Smooth muscle cell (in vitro differentiated cells): ENCODE data around the gene FZD4. TPM values are rescaled to one million over a fixed set of nuclear protein-coding genes. Genes with fewer than 3 reads are reported as not detected.

Source experiments
- DNase-seq: peaks from one replicate; lab custom pipeline; 2025; ENCODE audit not compliant: unreplicated experiment; lab: John Stamatoyannopoulos, UW
- H2AFZ ChIP-seq: fragments of 200-600 bp; sonication (generic); 2 replicates; pipeline ENCODE4 v1.6.0; 2016; ENCODE audit warnings: antibody characterized with exemption, low read depth, mild to moderate bottlenecking
- H3F3A ChIP-seq: fragments of 200-600 bp; sonication (generic); 2 replicates; pipeline ENCODE4 v1.6.0; 2017; ENCODE audit warnings: antibody characterized with exemption, low read depth
- H3K27ac ChIP-seq: fragments of 200-600 bp; sonication (generic); 2 replicates; pipeline ENCODE4 v1.5.1; 2016; ENCODE audit warnings: low read depth, mild to moderate bottlenecking
- H3K27me3 ChIP-seq: fragments of 200-600 bp; sonication (generic); 2 replicates; pipeline ENCODE4 v1.6.1; 2016; ENCODE audit warnings: low read depth, mild to moderate bottlenecking
- H3K36me3 ChIP-seq: fragments of 200-600 bp; sonication (generic); 2 replicates; pipeline ENCODE4 v1.5.1; 2016; ENCODE audit warnings: low read depth
- H3K4me1 ChIP-seq: fragments of 200-600 bp; sonication (generic); 2 replicates; pipeline ENCODE4 v1.5.1; 2016; ENCODE audit warnings: low read depth
- H3K4me2 ChIP-seq: fragments of 200-600 bp; sonication (generic); 2 replicates; pipeline ENCODE4 v1.6.0; 2016; ENCODE audit warnings: mild to moderate bottlenecking
- H3K4me3 ChIP-seq: fragments of 200-600 bp; sonication (generic); 2 replicates; pipeline ENCODE4 v1.5.1; 2016; ENCODE audit warnings: mild to moderate bottlenecking
- H3K79me2 ChIP-seq: fragments of 200-600 bp; sonication (generic); 2 replicates; pipeline ENCODE4 v1.6.0; 2016; ENCODE audit warnings: low read depth, mild to moderate bottlenecking
- H3K9ac ChIP-seq: fragments of 200-600 bp; sonication (generic); 2 replicates; pipeline ENCODE4 v1.6.0; 2016; ENCODE audit warnings: low read depth
- H3K9me3 ChIP-seq: fragments of 200-600 bp; sonication (generic); replicated peaks from 2 replicates; pipeline ENCODE4 v1.5.1; 2016; ENCODE audit warnings: low read depth
- H4K20me1 ChIP-seq: fragments of 200-600 bp; sonication (generic); 2 replicates; pipeline ENCODE4 v1.6.0; 2016; ENCODE audit warnings: low read depth
- WGBS: methylation state at CpG from one replicate; pipeline ENCODE4 v1.1.7; 2016; ENCODE audit warnings: low lambda C conversion rate; 5-methylcytosine and 5-hydroxymethylcytosine counted together
- polyA plus RNA-seq: library from polyadenylated mRNA; unstranded; fragments of >200 nt; fragmentation: Nextera tagmentation; extraction: Ambion mirVana; gene quantifications from 2 replicates; pipeline ENCODE4 v1.2.1, GENCODE V29; 2016
- total RNA-seq: library from RNA; depleted of rRNA; stranded (reverse); fragments of >200 nt; gene quantifications from 2 replicates; pipeline ENCODE4 v1.2.3, GENCODE V29; 2014
- TF ChIP-seq, protein P1 (sequence below): fragments of 200-600 bp; sonication (generic); IDR thresholded peaks from 2 replicates; pipeline ENCODE4 v1.5.1; 2017; ENCODE audit warnings: borderline replicate concordance, mild to moderate bottlenecking, antibody characterized with exemption; ENCODE audit not compliant: insufficient read depth, poor library complexity, severe bottlenecking

The FZD4 gene
- total and polyA plus RNA-seq, 2 experiments from 2014 or later, result 1.8 to 5.8 TPM

DNA sequence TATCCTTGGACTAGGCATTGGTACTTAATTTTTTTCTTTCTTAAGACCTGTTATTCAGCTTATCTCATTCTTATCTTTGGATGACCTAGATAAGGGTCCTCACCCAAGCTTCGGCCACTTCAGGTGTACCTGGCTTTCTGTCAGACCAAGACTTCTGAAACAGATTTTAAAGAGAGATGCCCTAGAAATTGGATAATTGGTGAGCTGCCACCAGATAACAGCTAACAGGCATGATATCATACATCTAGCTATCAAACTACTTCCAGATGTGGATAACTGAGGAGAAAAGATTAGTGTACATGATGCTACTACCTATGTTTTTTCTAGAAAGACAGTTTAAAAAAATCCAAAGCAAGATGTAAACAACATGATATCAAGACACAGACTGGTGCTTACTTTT lies 52.9 kb downstream of the FZD4 start:
- Histone ChIP-seq H3K4me3 (no peak overlapping the region), H3K9me3 (no peaks in the 10 kb centered on the region), H3F3A (no peaks in the 10 kb centered on the region), H3K4me2 (no peak overlapping the region), H3K79me2 (no peaks in the 10 kb centered on the region), H3K4me1 (no peaks in the 10 kb centered on the region), H3K9ac (no peak overlapping the region), H4K20me1 (no peaks in the 10 kb centered on the region), H3K27ac (no peak overlapping the region), H3K27me3 (no peaks in the 10 kb centered on the region), H3K36me3 (no peaks in the 10 kb centered on the region), H2AFZ (no peak overlapping the region)
- TF ChIP-seq, protein P1, sequence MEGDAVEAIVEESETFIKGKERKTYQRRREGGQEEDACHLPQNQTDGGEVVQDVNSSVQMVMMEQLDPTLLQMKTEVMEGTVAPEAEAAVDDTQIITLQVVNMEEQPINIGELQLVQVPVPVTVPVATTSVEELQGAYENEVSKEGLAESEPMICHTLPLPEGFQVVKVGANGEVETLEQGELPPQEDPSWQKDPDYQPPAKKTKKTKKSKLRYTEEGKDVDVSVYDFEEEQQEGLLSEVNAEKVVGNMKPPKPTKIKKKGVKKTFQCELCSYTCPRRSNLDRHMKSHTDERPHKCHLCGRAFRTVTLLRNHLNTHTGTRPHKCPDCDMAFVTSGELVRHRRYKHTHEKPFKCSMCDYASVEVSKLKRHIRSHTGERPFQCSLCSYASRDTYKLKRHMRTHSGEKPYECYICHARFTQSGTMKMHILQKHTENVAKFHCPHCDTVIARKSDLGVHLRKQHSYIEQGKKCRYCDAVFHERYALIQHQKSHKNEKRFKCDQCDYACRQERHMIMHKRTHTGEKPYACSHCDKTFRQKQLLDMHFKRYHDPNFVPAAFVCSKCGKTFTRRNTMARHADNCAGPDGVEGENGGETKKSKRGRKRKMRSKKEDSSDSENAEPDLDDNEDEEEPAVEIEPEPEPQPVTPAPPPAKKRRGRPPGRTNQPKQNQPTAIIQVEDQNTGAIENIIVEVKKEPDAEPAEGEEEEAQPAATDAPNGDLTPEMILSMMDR, result no peak
- DNase-seq, result no peak
- WGBS, result 56% methylated on average over 1 of the region's 1 CpG

DNA sequence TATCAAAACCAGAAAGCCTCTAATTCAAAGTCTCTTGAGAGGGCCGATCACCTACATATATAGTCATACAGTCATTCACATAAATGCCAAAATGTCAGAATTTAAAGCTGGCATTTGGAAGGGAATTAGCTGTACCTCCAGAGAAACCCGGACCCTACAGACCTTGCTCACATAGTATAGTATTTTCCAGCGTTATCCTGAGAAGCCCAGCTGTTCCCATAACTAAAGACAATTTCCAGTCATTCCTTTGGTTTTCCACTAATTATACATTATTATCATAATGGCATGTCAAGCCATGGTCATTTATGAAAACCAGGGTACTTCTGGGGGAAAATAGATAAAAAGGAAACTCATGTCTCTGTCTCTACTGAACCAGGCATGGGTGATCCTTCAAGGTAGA lies 53.6 kb downstream of the FZD4 start:
- H2AFZ ChIP-seq, result no peak overlapping the region
- no peak for DNase-seq
- H3F3A ChIP-seq, result no peaks in the 10 kb centered on the region
- 90% methylated on average over 3 of the region's 3 CpGs for WGBS
- H3K27me3 ChIP-seq, result no peaks in the 10 kb centered on the region
- TF ChIP-seq, protein P1, result no peak
- H3K9me3 ChIP-seq, result no peaks in the 10 kb centered on the region
- H3K36me3 ChIP-seq, result no peaks in the 10 kb centered on the region
- H3K4me3 ChIP-seq, result no peak overlapping the region
- H3K4me1 ChIP-seq, result no peaks in the 10 kb centered on the region
- no peak overlapping the region for H3K4me2 ChIP-seq
- H3K9ac ChIP-seq, result no peak overlapping the region
- H3K79me2 ChIP-seq, result no peaks in the 10 kb centered on the region
- H3K27ac ChIP-seq, result no peak overlapping the region
- H4K20me1 ChIP-seq, result no peaks in the 10 kb centered on the region

DNA sequence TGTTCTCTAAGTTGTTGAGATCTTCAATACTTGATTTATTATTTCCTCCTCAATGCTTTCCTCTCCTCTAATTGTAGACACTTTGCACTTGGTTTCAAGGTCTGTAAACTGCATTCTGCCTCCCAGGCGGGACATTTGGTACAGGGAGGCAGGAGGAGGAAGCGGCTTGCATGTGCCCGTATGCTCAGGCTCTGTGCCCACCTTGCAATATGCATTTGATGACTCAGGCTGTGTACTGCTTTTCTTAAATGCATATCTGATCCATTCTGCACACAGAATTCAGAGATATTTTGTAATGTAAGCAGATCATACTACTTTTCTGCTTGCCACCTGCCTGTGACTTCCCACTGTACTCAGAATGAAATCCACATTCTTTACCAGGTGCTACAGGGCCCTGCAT lies 55.0 kb downstream of the FZD4 start:
- Histone ChIP-seq H3K4me3 (no peak overlapping the region), H3K9me3 (no peaks in the 10 kb centered on the region), H3K27ac (no peak overlapping the region), H3F3A (no peaks in the 10 kb centered on the region), H4K20me1 (no peaks in the 10 kb centered on the region), H3K9ac (no peak overlapping the region), H3K27me3 (no peaks in the 10 kb centered on the region), H3K79me2 (no peaks in the 10 kb centered on the region), H3K4me1 (no peaks in the 10 kb centered on the region), H2AFZ (no peak overlapping the region), H3K4me2 (no peak overlapping the region), H3K36me3 (no peaks in the 10 kb centered on the region)
- WGBS, result 95% methylated on average over 3 of the region's 3 CpGs
- no peak for DNase-seq
- TF ChIP-seq, protein P1, result no peak

DNA sequence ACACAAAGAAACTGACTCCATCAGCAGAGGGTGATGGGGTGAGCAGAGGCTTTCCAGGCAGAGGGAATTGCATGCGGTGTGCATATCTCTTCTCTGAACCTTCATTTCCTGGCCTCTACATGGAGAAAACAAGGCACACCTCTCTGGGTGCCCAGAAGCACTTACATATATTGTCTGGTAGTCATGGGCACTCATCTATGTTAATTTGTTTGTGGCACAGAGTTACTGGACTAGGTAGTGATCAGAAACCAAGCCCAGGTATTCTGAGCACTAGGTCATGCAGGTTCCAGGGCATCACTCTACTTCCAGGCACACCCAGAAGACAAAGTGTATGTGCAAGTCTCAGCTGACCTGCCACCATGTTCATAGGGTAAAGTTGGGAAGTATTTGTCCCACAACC lies 56.5 kb downstream of the FZD4 start:
- H4K20me1 ChIP-seq, result no peaks in the 10 kb centered on the region
- 100% methylated on average over 1 of the region's 1 CpG for WGBS
- H3K79me2 ChIP-seq, result no peaks in the 10 kb centered on the region
- H3K4me3 ChIP-seq, result no peak overlapping the region
- H3K27ac ChIP-seq, result no peak overlapping the region
- H3K4me1 ChIP-seq, result no peaks in the 10 kb centered on the region
- no peaks in the 10 kb centered on the region for H3K27me3 ChIP-seq
- no peak overlapping the region for H2AFZ ChIP-seq
- TF ChIP-seq, protein P1, result no peak
- no peaks in the 10 kb centered on the region for H3F3A ChIP-seq
- H3K4me2 ChIP-seq, result no peak overlapping the region
- H3K9ac ChIP-seq, result no peak overlapping the region
- H3K36me3 ChIP-seq, result no peaks in the 10 kb centered on the region
- no peaks in the 10 kb centered on the region for H3K9me3 ChIP-seq
- no peak for DNase-seq
